Measurements from ENCODE around the gene CACNG4. TPM values are rescaled to one million over a fixed set of nuclear protein-coding genes. Genes with fewer than 3 reads are reported as not detected.
A peak's percentile ranks its signal among the peaks of the same experiment; 100 is the strongest.

The CACNG4 gene
- total RNA-seq, result not detected
- long read RNA-seq, result 0 reads

DNA sequence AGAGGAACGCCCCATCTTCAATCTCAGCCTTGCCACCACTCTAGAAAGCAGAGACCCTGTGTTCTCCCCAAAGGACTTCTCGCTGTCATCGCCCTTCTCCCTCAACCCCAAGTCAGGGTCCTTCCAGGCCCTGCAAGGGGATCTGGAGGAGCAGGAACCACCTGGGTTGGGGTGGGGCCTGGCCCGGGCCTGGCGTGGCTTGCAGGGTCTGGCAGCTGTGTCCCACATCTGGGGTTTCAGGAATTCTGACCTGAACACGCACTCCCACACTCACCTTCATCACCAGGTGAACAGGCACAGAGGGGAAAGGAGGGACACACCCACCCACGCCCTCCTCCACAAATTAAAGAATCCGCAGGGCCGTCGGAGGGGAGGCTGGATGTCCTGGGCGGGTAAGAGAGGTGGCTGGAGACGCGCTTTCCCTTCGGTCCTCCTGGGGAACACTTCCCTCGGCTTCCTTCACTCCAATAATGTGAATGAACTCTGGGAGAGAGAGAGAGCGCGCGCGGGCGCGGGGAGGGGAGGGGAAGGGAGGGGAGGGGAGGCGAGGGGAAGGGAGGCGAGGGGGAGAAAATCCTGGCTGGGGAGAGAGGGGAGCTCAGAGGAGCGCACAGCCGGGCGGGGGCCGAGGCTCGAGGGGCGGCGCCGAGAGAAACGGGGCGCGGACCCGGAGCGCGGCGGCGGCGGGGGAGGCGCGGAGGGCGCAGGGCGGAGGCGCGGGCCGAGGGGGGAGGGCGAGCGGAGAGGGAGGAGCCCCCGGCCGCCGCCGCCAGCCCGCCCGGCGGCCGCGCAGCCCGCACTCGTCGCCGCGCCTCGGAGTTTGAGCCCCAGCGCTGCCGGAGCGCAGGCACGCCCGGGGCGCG, at the start of gene CACNG4:
TSS of gene CACNG4 (plus strand) at position 799 of the 863 bp plus-strand sequence. CDS start 205 bp downstream, outside the sequence.
- TF ChIP-seq, protein P1, sequence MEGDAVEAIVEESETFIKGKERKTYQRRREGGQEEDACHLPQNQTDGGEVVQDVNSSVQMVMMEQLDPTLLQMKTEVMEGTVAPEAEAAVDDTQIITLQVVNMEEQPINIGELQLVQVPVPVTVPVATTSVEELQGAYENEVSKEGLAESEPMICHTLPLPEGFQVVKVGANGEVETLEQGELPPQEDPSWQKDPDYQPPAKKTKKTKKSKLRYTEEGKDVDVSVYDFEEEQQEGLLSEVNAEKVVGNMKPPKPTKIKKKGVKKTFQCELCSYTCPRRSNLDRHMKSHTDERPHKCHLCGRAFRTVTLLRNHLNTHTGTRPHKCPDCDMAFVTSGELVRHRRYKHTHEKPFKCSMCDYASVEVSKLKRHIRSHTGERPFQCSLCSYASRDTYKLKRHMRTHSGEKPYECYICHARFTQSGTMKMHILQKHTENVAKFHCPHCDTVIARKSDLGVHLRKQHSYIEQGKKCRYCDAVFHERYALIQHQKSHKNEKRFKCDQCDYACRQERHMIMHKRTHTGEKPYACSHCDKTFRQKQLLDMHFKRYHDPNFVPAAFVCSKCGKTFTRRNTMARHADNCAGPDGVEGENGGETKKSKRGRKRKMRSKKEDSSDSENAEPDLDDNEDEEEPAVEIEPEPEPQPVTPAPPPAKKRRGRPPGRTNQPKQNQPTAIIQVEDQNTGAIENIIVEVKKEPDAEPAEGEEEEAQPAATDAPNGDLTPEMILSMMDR (IDR thresholded peaks at IDR 0.05; ENCODE audit: borderline replicate concordance), result no peak
- peaks cover 91% of the 10 kb centered on the region for H3K27me3 ChIP-seq (ENCODE audit: low read depth)
- no peaks in the 10 kb centered on the region for H3K36me3 ChIP-seq
- intact Hi-C loops (cut with micrococcal nuclease), result no loop called here
- DNase-seq, result no peak
- H3K9me3 ChIP-seq (replicated peaks), result no peaks in the 10 kb centered on the region
- H3K4me1 ChIP-seq, result peaks cover 21% of the 10 kb centered on the region
- peak within 1 kb of the TSS; percentile 62 for H3K4me3 ChIP-seq
- H3K27ac ChIP-seq (replicated peaks), result no peak within 1 kb of the TSS

DNA sequence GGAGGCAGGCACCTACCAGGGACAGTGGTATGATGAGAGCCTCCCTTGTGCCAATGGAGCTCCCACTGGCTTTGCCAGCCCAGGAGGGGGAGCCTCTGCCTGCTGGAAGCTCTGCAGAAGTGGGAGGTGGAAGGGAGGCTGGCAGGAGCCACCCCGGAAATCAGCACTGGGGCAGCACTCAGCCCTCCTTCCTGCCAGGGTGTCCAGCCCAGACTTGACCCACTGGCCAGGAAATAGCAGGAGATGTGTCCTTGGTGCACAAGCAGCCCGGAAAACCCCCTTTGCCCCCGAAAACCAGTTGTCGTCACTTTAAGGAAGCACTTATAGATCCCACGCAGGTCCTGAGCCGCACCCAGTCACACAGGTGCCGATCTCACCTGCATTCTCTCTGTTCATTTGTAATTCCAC, 49.3 kb upstream of the CACNG4 start:
- no peak overlapping the region for H3K27ac ChIP-seq (replicated peaks)
- TF ChIP-seq, protein P1 (IDR thresholded peaks at IDR 0.05; ENCODE audit: borderline replicate concordance), result peak; percentile 42

DNA sequence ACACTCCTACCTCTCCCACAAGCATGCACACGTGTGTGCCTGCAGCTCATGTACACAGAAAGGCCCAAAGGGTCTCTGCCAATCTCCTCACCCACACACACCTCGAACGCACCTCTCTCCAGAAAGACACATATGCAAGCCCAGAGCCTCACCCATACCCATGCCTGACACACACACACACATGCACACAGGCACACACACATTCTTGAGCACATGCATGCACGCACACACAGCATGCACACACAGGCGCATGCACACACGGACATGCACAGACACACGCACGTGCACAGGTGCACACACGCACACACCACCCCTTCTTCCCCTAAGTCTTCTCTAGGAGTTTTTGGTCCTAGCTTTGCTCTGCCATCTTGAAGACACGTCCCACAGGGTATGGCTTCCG, 48.7 kb upstream of the CACNG4 start:
- Histone ChIP-seq H3K9me3 (replicated peaks) (peaks cover 4% of the 10 kb centered on the region), H3K4me1 (no peaks in the 10 kb centered on the region), H3K36me3 (no peaks in the 10 kb centered on the region), H3K27ac (replicated peaks) (no peak overlapping the region), H3K4me3 (no peak overlapping the region), H3K27me3 (ENCODE audit: low read depth) (peaks cover 85% of the 10 kb centered on the region)
- TF ChIP-seq, protein P1 (IDR thresholded peaks at IDR 0.05; ENCODE audit: borderline replicate concordance), result no peak
- intact Hi-C loops (cut with micrococcal nuclease), result no loop called here
- no peak for DNase-seq

More for the DNA sequence above, 49.3 kb upstream of the CACNG4 start:
- Histone ChIP-seq H3K4me3 (no peak overlapping the region), H3K4me1 (no peaks in the 10 kb centered on the region), H3K27me3 (ENCODE audit: low read depth) (peaks cover 87% of the 10 kb centered on the region), H3K9me3 (replicated peaks) (no peaks in the 10 kb centered on the region), H3K36me3 (no peaks in the 10 kb centered on the region)
- intact Hi-C loops (cut with micrococcal nuclease), result no loop called here
- DNase-seq, result no peak

DNA sequence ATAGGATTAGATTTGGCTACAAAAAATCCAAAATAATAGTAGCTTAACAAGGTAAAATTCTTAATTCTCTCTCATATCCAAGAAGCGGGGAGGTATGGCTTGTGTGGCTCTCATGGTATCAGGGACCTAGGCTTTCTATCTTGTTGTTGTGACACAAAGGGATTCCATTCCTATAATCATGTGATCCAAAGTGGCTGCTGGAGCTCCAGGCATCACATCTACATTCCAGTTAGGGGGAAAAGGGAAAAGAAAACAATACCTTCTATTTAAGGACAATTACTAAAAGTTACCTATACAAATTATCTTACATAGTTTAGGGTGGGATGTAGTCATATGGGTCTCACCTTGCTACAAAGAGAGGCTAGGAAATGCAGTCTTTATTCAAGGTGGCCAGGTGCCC, 47.6 kb upstream of the CACNG4 start:
- Histone ChIP-seq H3K27me3 (ENCODE audit: low read depth) (peaks cover 75% of the 10 kb centered on the region), H3K9me3 (replicated peaks) (peaks cover 14% of the 10 kb centered on the region), H3K4me1 (no peaks in the 10 kb centered on the region), H3K36me3 (no peaks in the 10 kb centered on the region), H3K4me3 (no peak overlapping the region), H3K27ac (replicated peaks) (no peak overlapping the region)
- TF ChIP-seq, protein P1 (IDR thresholded peaks at IDR 0.05; ENCODE audit: borderline replicate concordance), result no peak
- no peak for DNase-seq
- intact Hi-C loops (cut with micrococcal nuclease), result no loop called here

DNA sequence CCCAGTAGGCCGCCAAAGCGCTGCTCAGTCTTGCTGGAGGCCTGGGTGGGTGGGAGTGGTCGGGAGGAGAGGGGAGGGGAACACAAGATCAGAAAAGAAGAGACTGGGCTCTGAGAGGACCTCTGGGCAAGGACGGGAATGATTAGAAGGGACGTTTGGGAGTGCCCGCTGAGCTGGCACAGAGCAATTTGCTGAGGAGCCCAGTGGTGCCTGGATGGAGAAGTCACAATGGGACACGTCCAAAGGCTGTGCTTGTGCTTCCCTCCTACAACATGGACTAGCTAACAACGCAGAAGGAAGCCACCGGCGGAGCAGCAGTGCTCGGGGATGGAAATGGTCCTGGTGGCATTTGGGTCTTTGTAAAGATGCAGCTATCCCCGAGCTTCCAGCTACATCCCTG, 45.6 kb upstream of the CACNG4 start:
- no peak for DNase-seq
- Histone ChIP-seq H3K9me3 (replicated peaks) (peaks cover 14% of the 10 kb centered on the region), H3K27ac (replicated peaks) (no peak overlapping the region), H3K27me3 (ENCODE audit: low read depth) (peaks cover 73% of the 10 kb centered on the region), H3K36me3 (no peaks in the 10 kb centered on the region), H3K4me1 (no peaks in the 10 kb centered on the region), H3K4me3 (no peak overlapping the region)
- intact Hi-C loops (cut with micrococcal nuclease), result no loop called here
- TF ChIP-seq, protein P1 (IDR thresholded peaks at IDR 0.05; ENCODE audit: borderline replicate concordance), result no peak
